Tibial nerve (tissue), 4 donors: ENCODE measurements around the gene PYGM. TPM values are rescaled to one million over a fixed set of nuclear protein-coding genes. Genes with fewer than 3 reads are reported as not detected.

Experiments used
- DNase-seq, 2 donors: peaks; one replicate each; pipeline ENCODE4 v3.0.0-alpha.2; 2019; ENCODE audit warnings: low spot score in 2 of 2
- H3K27ac ChIP-seq, 4 donors: fragments of 200-600 bp; sonication (generic) in 3 of 4; one replicate each; pipeline ENCODE4 v1.5.1; 2017 to 2019; ENCODE audit warnings: mild to moderate bottlenecking in 1 of 4
- H3K27me3 ChIP-seq, 2 donors: fragments of 200-600 bp; sonication (generic) in 1 of 2; one replicate each; pipeline versions ENCODE4 v1.5.1 to v1.6.0; 2017 to 2019
- H3K36me3 ChIP-seq, 3 donors: fragments of 200-600 bp; sonication (generic); one replicate each; pipeline ENCODE4 v1.5.1; 2018 to 2019
- H3K4me1 ChIP-seq, 4 donors: fragments of 200-600 bp; sonication (generic) in 3 of 4; one replicate each; pipeline ENCODE4 v1.5.1; 2017 to 2019
- H3K4me3 ChIP-seq, 4 donors: fragments of 200-600 bp; sonication (generic) in 3 of 4; one replicate each; pipeline ENCODE4 v1.5.1; 2017 to 2019; ENCODE audit warnings: mild to moderate bottlenecking in 1 of 4, moderate library complexity in 1 of 4
- H3K9me3 ChIP-seq, 4 donors: fragments of 200-600 bp; sonication (generic) in 3 of 4; one replicate each; pipeline ENCODE4 v1.5.1; 2017 to 2019
- CTCF ChIP-seq, 5 experiments: fragments of 200-600 bp in 3 of 5; fragments of 450-650 bp in 2 of 5; sonication (generic) in 3 of 5; IDR thresholded peaks; one replicate each; pipeline ENCODE4 v1.5.1; 2016 to 2019; ENCODE audit warnings: antibody characterized with exemption in 5 of 5, mild to moderate bottlenecking in 3 of 5, moderate library complexity in 2 of 5
- EP300 ChIP-seq, 2 donors: sonication (generic); formaldehyde crosslinking; IDR thresholded peaks; one replicate each; pipeline ENCODE4 v1.6.1; 2017; ENCODE audit warnings: antibody characterized with exemption in 2 of 2, mild to moderate bottlenecking in 1 of 2
- POLR2A ChIP-seq, 2 donors: fragments of 450-650 bp; IDR thresholded peaks; one replicate each; pipeline ENCODE4 v1.6.1; 2017; ENCODE audit warnings: antibody characterized with exemption in 2 of 2, mild to moderate bottlenecking in 2 of 2, moderate library complexity in 2 of 2
- WGBS, 2 donors: methylation state at CpG; one replicate each; pipeline ENCODE4 v1.1.5; 2018; 5-methylcytosine and 5-hydroxymethylcytosine counted together
- total RNA-seq, 4 donors: library from RNA; depleted of rRNA; stranded (reverse); fragments of >200 nt; gene quantifications; one replicate each; pipeline ENCODE4 v1.1.0, GENCODE V29; 2016

The PYGM gene
- total RNA-seq, 4 donors from 2014 or later, result 2.1 to 18.6 (median 9.9) TPM

GRCh38 chr11:64764753-64765152 lies 5.0 kb upstream of the PYGM start:
- Histone ChIP-seq H3K9me3 (no peaks in the 10 kb centered on the region), H3K4me1 (peaks cover 0 to 69% (median 36%) of the 10 kb centered on the region in 4 donors), H3K27ac (peak overlapping the region in 1 of 4 donors; percentile 17), H3K36me3 (peaks cover 28 to 78% (median 53%) of the 10 kb centered on the region in 3 donors), H3K4me3 (no peak overlapping the region), H3K27me3 (no peaks in the 10 kb centered on the region)
- TF ChIP-seq CTCF (IDR thresholded peaks at IDR 0.05), result no peak
- no peak for TF ChIP-seq EP300 (IDR thresholded peaks at IDR 0.05)
- DNase-seq, result no peak
- WGBS, 2 donors, result 78 to 79% methylated on average over 8 of the region's 8 CpGs

GRCh38 chr11:64764040-64764611 lies 4.4 kb upstream of the PYGM start:
- 52 to 60% methylated on average over 11 of the region's 11 CpGs for WGBS, 2 donors
- Histone ChIP-seq H3K9me3 (no peaks in the 10 kb centered on the region), H3K4me3 (no peak overlapping the region), H3K27ac (peak overlapping the region in 3 of 4 donors; percentile 17 to 60 (median 57)), H3K27me3 (no peaks in the 10 kb centered on the region), H3K4me1 (peaks cover 0 to 75% (median 40%) of the 10 kb centered on the region in 4 donors), H3K36me3 (peaks cover 28 to 72% (median 46%) of the 10 kb centered on the region in 3 donors)
- no peak for DNase-seq
- TF ChIP-seq EP300 (IDR thresholded peaks at IDR 0.05), result no peak
- no peak for TF ChIP-seq POLR2A (IDR thresholded peaks at IDR 0.05)
- no peak for TF ChIP-seq CTCF (IDR thresholded peaks at IDR 0.05)

GRCh38 chr11:64763526-64764039 lies 3.8 kb upstream of the PYGM start:
- Histone ChIP-seq H3K4me3 (no peak overlapping the region), H3K36me3 (peaks cover 27 to 67% (median 41%) of the 10 kb centered on the region in 3 donors), H3K9me3 (no peaks in the 10 kb centered on the region), H3K4me1 (peaks cover 0 to 79% (median 41%) of the 10 kb centered on the region in 4 donors), H3K27me3 (no peaks in the 10 kb centered on the region), H3K27ac (peak overlapping the region in 3 of 4 donors; percentile 17 to 60 (median 57))
- TF ChIP-seq POLR2A (IDR thresholded peaks at IDR 0.05), result no peak
- no peak for TF ChIP-seq CTCF (IDR thresholded peaks at IDR 0.05)
- TF ChIP-seq EP300 (IDR thresholded peaks at IDR 0.05), result no peak
- WGBS, 2 donors, result 47 to 57% methylated on average over 5 to 6 of the region's 6 CpGs
- DNase-seq, result no peak

GRCh38 chr11:64762674-64763525 lies 3.1 kb upstream of the PYGM start:
- 41 to 47% methylated on average over 13 of the region's 13 CpGs for WGBS, 2 donors
- no peak for TF ChIP-seq EP300 (IDR thresholded peaks at IDR 0.05)
- TF ChIP-seq CTCF (IDR thresholded peaks at IDR 0.05), result no peak
- no peak for TF ChIP-seq POLR2A (IDR thresholded peaks at IDR 0.05)
- H3K36me3 ChIP-seq, result peaks cover 22 to 60% (median 34%) of the 10 kb centered on the region in 3 donors

More at GRCh38 chr11:64762674-64763525, 3.1 kb upstream of the PYGM start:
- Histone ChIP-seq H3K4me1 (peaks cover 0 to 75% (median 41%) of the 10 kb centered on the region in 4 donors), H3K4me3 (no peak overlapping the region), H3K27ac (peak overlapping the region in 3 of 4 donors; percentile 17 to 60 (median 57)), H3K9me3 (no peaks in the 10 kb centered on the region), H3K27me3 (no peaks in the 10 kb centered on the region)
- DNase-seq, result no peak
